ENCODE data around the gene TP53TG5. TPM values are rescaled to one million over a fixed set of nuclear protein-coding genes. Genes with fewer than 3 reads are reported as not detected.

Gene TP53TG5
- total RNA-seq, 4 donors from 2014 or later: not detected

GRCh38 chr20:45377269-45377668 is 856 bp downstream of the TP53TG5 start:
- intact Hi-C loops (cut with DNase I): no loop called here
- TF ChIP-seq POLR2A (IDR thresholded peaks at IDR 0.05) (no peak), CTCF (IDR thresholded peaks at IDR 0.05) (peak in 2 of 6 experiments; percentile 14)
- WGBS, 2 donors: 54 to 59% methylated on average over 8 to 11 of the region's 11 CpGs
- DNase-seq: peak; percentile 74 to 78
- Histone ChIP-seq H3K4me1 (peaks cover 14 to 28% of the 10 kb centered on the region in 2 donors), H3K9me3 (no peaks in the 10 kb centered on the region), H3K36me3 (no peaks in the 10 kb centered on the region), H3K4me3 (replicated peaks in 1 of 3) (no peak overlapping the region), H3K27ac (peak overlapping the region in 2 of 3 donors; percentile 12 to 26), H3K27me3 (no peaks in the 10 kb centered on the region)

GRCh38 chr20:45374966-45375365 is 3.2 kb downstream of the TP53TG5 start:
- intact Hi-C loops (cut with DNase I): loop anchor here (5.0 kb wide), 2 partner anchors 58 to 62 kb away; no protein-coding TSS in a partner anchor
- DNase-seq: no peak
- Histone ChIP-seq H3K27me3 (no peaks in the 10 kb centered on the region), H3K4me1 (peaks cover 14 to 28% of the 10 kb centered on the region in 2 donors), H3K27ac (no peak overlapping the region), H3K9me3 (no peaks in the 10 kb centered on the region), H3K4me3 (replicated peaks in 1 of 3) (no peak overlapping the region), H3K36me3 (no peaks in the 10 kb centered on the region)
- 94 to 97% methylated on average over 12 to 14 of the region's 14 CpGs for WGBS, 2 donors
- no peak for TF ChIP-seq CTCF (IDR thresholded peaks at IDR 0.05)
- no peak for TF ChIP-seq POLR2A (IDR thresholded peaks at IDR 0.05)

- no peak overlapping the region for H3K4me3 ChIP-seq (replicated peaks in 1 of 3)
- no peak overlapping the region for H3K27ac ChIP-seq
- no peaks in the 10 kb centered on the region for H3K27me3 ChIP-seq
- no peaks in the 10 kb centered on the region for H3K36me3 ChIP-seq
- intact Hi-C loops (cut with DNase I): loop anchor here (5.0 kb wide), 2 partner anchors 57 to 63 kb away; no protein-coding TSS in a partner anchor
- H3K4me1 ChIP-seq: peaks cover 14 to 28% of the 10 kb centered on the region in 2 donors
- H3K9me3 ChIP-seq: no peaks in the 10 kb centered on the region
- 64 to 68% methylated on average over 9 of the region's 9 CpGs for WGBS, 2 donors
- peak in 1 of 6 experiments; percentile 16 for TF ChIP-seq CTCF (IDR thresholded peaks at IDR 0.05)
- TF ChIP-seq POLR2A (IDR thresholded peaks at IDR 0.05): no peak
- no peak for DNase-seq
Measured at GRCh38 chr20:45374101-45374467, 4.0 kb downstream of the TP53TG5 start.

- Histone ChIP-seq H3K4me1 (peaks cover 14 to 28% of the 10 kb centered on the region in 2 donors), H3K27ac (no peak overlapping the region), H3K27me3 (no peaks in the 10 kb centered on the region), H3K4me3 (replicated peaks in 1 of 3) (peak overlapping the region in 2 of 3 donors; percentile 9 to 10), H3K9me3 (no peaks in the 10 kb centered on the region), H3K36me3 (no peaks in the 10 kb centered on the region)
- intact Hi-C loops (cut with DNase I): loop anchor here (5.0 kb wide), 2 partner anchors 56 to 64 kb away; no protein-coding TSS in a partner anchor
- TF ChIP-seq POLR2A (IDR thresholded peaks at IDR 0.05) (no peak), CTCF (IDR thresholded peaks at IDR 0.05) (peak; percentile 54 to 87 (median 79))
- 13 to 22% methylated on average over 18 to 31 of the region's 38 CpGs for whole genome bisulfite sequencing, 2 donors
- peak; percentile 82 to 89 for DNase-seq
Measured at GRCh38 chr20:45373353-45374100, 4.6 kb downstream of the TP53TG5 start.
